ENCODE data around the gene MAP1B.

Gene MAP1B

GRCh38 chr5:72161951-72162350 lies 54.7 kb downstream of the MAP1B start:
- no peaks in the 10 kb centered on the region for H3F3A ChIP-seq (ENCODE audit: insufficient read depth, low read length)

GRCh38 chr5:72163349-72163983 lies 56.2 kb downstream of the MAP1B start:
- H3F3A ChIP-seq (ENCODE audit: insufficient read depth, low read length) = no peaks in the 10 kb centered on the region
- H3K27ac ChIP-seq (ENCODE audit: low read length) = no peak overlapping the region
- H3K79me2 ChIP-seq (ENCODE audit: low read length) = no peaks in the 10 kb centered on the region
- no peaks in the 10 kb centered on the region for H4K20me1 ChIP-seq (ENCODE audit: insufficient read depth, low read length)
- H3K27me3 ChIP-seq (replicated peaks; ENCODE audit: insufficient read depth, low read length) = no peaks in the 10 kb centered on the region
- no peak overlapping the region for H3K9ac ChIP-seq (ENCODE audit: low read length)
- no peaks in the 10 kb centered on the region for H3K9me2 ChIP-seq (replicated peaks; ENCODE audit: insufficient read depth, low read length)
- no peak for TF ChIP-seq EZH2 (optimal IDR thresholded peaks at IDR 0.05; ENCODE audit: low read depth, low read length)
- no peak for TF ChIP-seq EZH2phosphoT487 (IDR thresholded peaks at IDR 0.05; ENCODE audit: low read length)
- no peak for TF ChIP-seq CTCF (IDR thresholded peaks at IDR 0.05; ENCODE audit: low read length)
- H3K4me3 ChIP-seq (ENCODE audit: low read length) = no peak overlapping the region
- no peaks in the 10 kb centered on the region for H3K9me3 ChIP-seq (replicated peaks; ENCODE audit: insufficient read depth, low read length)
- no peaks in the 10 kb centered on the region for H3K4me1 ChIP-seq (ENCODE audit: low read length)
- no peak for DNase-seq
- no peak overlapping the region for H3K4me2 ChIP-seq (ENCODE audit: low read depth, low read length)
- no peak overlapping the region for H2AFZ ChIP-seq (ENCODE audit: low read length)
- no peaks in the 10 kb centered on the region for H3K36me3 ChIP-seq (replicated peaks; ENCODE audit: insufficient read depth, low read length)

More at GRCh38 chr5:72161951-72162350, 54.7 kb downstream of the MAP1B start:
- Histone ChIP-seq H3K27me3 (replicated peaks; ENCODE audit: insufficient read depth, low read length) (no peaks in the 10 kb centered on the region), H2AFZ (ENCODE audit: low read length) (no peak overlapping the region), H3K4me3 (ENCODE audit: low read length) (no peak overlapping the region), H3K36me3 (replicated peaks; ENCODE audit: insufficient read depth, low read length) (no peaks in the 10 kb centered on the region), H3K9me2 (replicated peaks; ENCODE audit: insufficient read depth, low read length) (no peaks in the 10 kb centered on the region), H3K27ac (ENCODE audit: low read length) (no peak overlapping the region), H3K79me2 (ENCODE audit: low read length) (no peaks in the 10 kb centered on the region), H4K20me1 (ENCODE audit: insufficient read depth, low read length) (no peaks in the 10 kb centered on the region), H3K4me1 (ENCODE audit: low read length) (no peaks in the 10 kb centered on the region), H3K4me2 (ENCODE audit: low read depth, low read length) (no peak overlapping the region), H3K9me3 (replicated peaks; ENCODE audit: insufficient read depth, low read length) (no peaks in the 10 kb centered on the region), H3K9ac (ENCODE audit: low read length) (no peak overlapping the region)
- no peak for TF ChIP-seq EZH2 (optimal IDR thresholded peaks at IDR 0.05; ENCODE audit: low read depth, low read length)
- TF ChIP-seq EZH2phosphoT487 (IDR thresholded peaks at IDR 0.05; ENCODE audit: low read length) = no peak
- TF ChIP-seq CTCF (IDR thresholded peaks at IDR 0.05; ENCODE audit: low read length) = no peak
- no peak for DNase-seq

- H3K9me2 ChIP-seq (replicated peaks; ENCODE audit: insufficient read depth, low read length) = no peaks in the 10 kb centered on the region
- H3K9ac ChIP-seq (ENCODE audit: low read length) = no peak overlapping the region
- no peaks in the 10 kb centered on the region for H3F3A ChIP-seq (ENCODE audit: insufficient read depth, low read length)
- H4K20me1 ChIP-seq (ENCODE audit: insufficient read depth, low read length) = no peaks in the 10 kb centered on the region
- no peaks in the 10 kb centered on the region for H3K36me3 ChIP-seq (replicated peaks; ENCODE audit: insufficient read depth, low read length)
- no peak overlapping the region for H3K4me3 ChIP-seq (ENCODE audit: low read length)
- H3K79me2 ChIP-seq (ENCODE audit: low read length) = no peaks in the 10 kb centered on the region
- H3K27ac ChIP-seq (ENCODE audit: low read length) = no peak overlapping the region
- H3K9me3 ChIP-seq (replicated peaks; ENCODE audit: insufficient read depth, low read length) = no peaks in the 10 kb centered on the region
- TF ChIP-seq EZH2 (optimal IDR thresholded peaks at IDR 0.05; ENCODE audit: low read depth, low read length) = no peak
- TF ChIP-seq CTCF (IDR thresholded peaks at IDR 0.05; ENCODE audit: low read length) = no peak
- TF ChIP-seq EZH2phosphoT487 (IDR thresholded peaks at IDR 0.05; ENCODE audit: low read length) = no peak
- H3K4me1 ChIP-seq (ENCODE audit: low read length) = no peaks in the 10 kb centered on the region
- no peaks in the 10 kb centered on the region for H3K27me3 ChIP-seq (replicated peaks; ENCODE audit: insufficient read depth, low read length)
- no peak overlapping the region for H2AFZ ChIP-seq (ENCODE audit: low read length)
- no peak overlapping the region for H3K4me2 ChIP-seq (ENCODE audit: low read depth, low read length)
- DNase-seq = no peak
Measured at GRCh38 chr5:72166070-72166979, 59.0 kb downstream of the MAP1B start.

Data from MM.1S (cell line).